ENCODE data around the gene BCORL1.

BCORL1 gene

DNA sequence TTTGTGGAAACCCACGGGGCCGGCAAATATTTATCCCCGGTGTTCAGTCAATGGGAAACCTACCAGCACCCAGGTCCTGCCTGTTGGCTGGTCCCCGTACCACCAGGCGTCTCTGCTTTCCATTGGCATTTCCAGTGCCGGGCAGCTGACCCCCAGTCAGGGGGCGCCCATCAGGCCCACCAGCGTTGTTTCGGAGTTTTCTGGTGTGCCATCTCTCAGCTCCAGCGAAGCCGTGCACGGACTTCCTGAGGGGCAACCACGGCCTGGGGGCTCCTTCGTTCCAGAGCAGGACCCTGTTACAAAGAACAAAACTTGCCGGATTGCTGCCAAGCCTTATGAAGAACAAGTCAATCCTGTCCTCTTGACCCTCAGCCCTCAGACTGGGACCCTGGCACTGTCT is 32.7 kb downstream of the BCORL1 start:
- Histone ChIP-seq H4K20me1 (ENCODE audit: insufficient read depth, low read length) (no peaks in the 10 kb centered on the region), H3K9me3 (ENCODE audit: insufficient read depth, low read length, severe bottlenecking) (no peaks in the 10 kb centered on the region), H3K27ac (ENCODE audit: low read length) (no peak overlapping the region), H3K4me2 (ENCODE audit: insufficient read depth, low read length) (no peak overlapping the region), H3K4me1 (ENCODE audit: insufficient read depth, low read length) (no peaks in the 10 kb centered on the region), H3K27me3 (ENCODE audit: insufficient read depth, low read length, poor library complexity) (no peaks in the 10 kb centered on the region), H3K4me3 (ENCODE audit: low read depth in 1 of 2, low read length in 2 of 2) (no peak overlapping the region), H3K36me3 (ENCODE audit: insufficient read depth, low read length) (peaks cover 32% of the 10 kb centered on the region), H3K9ac (ENCODE audit: low read depth, low read length) (no peak overlapping the region), H2AFZ (ENCODE audit: low read depth, low read length) (no peak overlapping the region), H3K79me2 (ENCODE audit: insufficient read depth, low read length) (no peaks in the 10 kb centered on the region)
- TF ChIP-seq, protein P1, sequence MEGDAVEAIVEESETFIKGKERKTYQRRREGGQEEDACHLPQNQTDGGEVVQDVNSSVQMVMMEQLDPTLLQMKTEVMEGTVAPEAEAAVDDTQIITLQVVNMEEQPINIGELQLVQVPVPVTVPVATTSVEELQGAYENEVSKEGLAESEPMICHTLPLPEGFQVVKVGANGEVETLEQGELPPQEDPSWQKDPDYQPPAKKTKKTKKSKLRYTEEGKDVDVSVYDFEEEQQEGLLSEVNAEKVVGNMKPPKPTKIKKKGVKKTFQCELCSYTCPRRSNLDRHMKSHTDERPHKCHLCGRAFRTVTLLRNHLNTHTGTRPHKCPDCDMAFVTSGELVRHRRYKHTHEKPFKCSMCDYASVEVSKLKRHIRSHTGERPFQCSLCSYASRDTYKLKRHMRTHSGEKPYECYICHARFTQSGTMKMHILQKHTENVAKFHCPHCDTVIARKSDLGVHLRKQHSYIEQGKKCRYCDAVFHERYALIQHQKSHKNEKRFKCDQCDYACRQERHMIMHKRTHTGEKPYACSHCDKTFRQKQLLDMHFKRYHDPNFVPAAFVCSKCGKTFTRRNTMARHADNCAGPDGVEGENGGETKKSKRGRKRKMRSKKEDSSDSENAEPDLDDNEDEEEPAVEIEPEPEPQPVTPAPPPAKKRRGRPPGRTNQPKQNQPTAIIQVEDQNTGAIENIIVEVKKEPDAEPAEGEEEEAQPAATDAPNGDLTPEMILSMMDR (IDR thresholded peaks at IDR 0.05; ENCODE audit: borderline replicate concordance, extremely low read depth, low read length, poor library complexity, severe bottlenecking): no peak
- no peak for TF ChIP-seq EZH2 (IDR thresholded peaks at IDR 0.05; ENCODE audit: borderline replicate concordance, low read depth, low read length, severe bottlenecking)
- DNase-seq (no peak), ATAC-seq (ENCODE audit: insufficient read depth, low read depth) (no peak)

DNA sequence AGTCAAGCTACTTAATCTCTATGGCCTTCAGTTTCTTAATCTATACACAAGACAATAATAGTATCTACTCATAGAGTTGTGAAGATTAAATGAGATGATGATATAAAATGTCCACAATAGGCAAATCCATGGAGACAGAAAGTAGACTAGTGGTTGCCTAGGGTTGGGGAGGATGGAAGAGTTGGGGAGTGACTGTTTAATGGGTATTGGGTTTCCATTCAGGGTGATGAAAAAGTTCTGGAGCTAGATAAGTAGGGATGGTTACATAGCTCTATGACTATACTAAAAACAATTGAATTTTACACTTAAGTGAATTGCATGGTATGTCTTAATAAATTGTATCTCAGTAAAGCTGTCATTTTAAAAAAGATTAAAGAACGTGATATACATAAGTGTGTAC is 35.7 kb downstream of the BCORL1 start:
- no peak overlapping the region for H3K9ac ChIP-seq (ENCODE audit: low read depth, low read length)
- H2AFZ ChIP-seq (ENCODE audit: low read depth, low read length): no peak overlapping the region
- TF ChIP-seq, protein P1 (IDR thresholded peaks at IDR 0.05; ENCODE audit: borderline replicate concordance, extremely low read depth, low read length, poor library complexity, severe bottlenecking): no peak
- TF ChIP-seq EZH2 (IDR thresholded peaks at IDR 0.05; ENCODE audit: borderline replicate concordance, low read depth, low read length, severe bottlenecking): no peak
- ATAC-seq (ENCODE audit: insufficient read depth, low read depth) (no peak), DNase-seq (no peak)
- no peaks in the 10 kb centered on the region for H3K79me2 ChIP-seq (ENCODE audit: insufficient read depth, low read length)
- no peak overlapping the region for H3K27ac ChIP-seq (ENCODE audit: low read length)
- H3K9me3 ChIP-seq (ENCODE audit: insufficient read depth, low read length, severe bottlenecking): no peaks in the 10 kb centered on the region
- H3K27me3 ChIP-seq (ENCODE audit: insufficient read depth, low read length, poor library complexity): no peaks in the 10 kb centered on the region
- no peaks in the 10 kb centered on the region for H3K4me1 ChIP-seq (ENCODE audit: insufficient read depth, low read length)
- H4K20me1 ChIP-seq (ENCODE audit: insufficient read depth, low read length): no peaks in the 10 kb centered on the region
- H3K4me3 ChIP-seq (ENCODE audit: low read depth in 1 of 2, low read length in 2 of 2): no peak overlapping the region
- no peak overlapping the region for H3K4me2 ChIP-seq (ENCODE audit: insufficient read depth, low read length)
- peaks cover 36% of the 10 kb centered on the region for H3K36me3 ChIP-seq (ENCODE audit: insufficient read depth, low read length)

DNA sequence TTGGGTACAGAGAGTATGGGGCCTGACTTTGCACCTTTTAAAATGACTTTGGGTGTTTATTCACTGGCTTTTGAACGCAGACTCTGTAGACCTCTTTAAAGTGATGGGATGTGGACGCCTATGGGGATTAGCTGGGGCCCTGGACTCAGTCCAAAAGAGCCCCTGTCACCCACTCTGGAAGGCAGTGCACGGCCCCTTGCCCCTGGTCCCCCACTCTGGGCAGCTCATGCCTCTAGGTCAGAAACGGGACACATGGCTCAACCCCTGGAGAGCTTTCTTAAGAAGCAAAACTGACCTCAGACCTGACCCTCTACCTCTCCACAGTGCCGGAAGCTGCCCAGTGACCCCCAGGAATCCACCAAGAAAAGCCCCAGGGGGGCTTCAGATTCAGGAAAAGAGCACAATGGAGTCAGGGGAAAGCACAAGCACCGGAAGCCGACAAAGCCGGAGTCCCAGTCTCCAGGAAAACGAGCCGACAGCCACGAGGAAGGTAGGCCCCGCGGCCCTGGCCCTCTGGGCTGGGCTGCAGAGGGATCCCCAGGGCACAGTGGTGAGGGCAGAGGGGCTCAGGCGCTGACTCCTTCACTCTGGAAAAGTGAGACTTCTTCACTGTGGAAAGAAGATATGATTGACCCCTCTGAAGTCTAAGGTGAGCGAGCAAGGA is 38.4 kb downstream of the BCORL1 start:
- Histone ChIP-seq H3K79me2 (ENCODE audit: insufficient read depth, low read length) (no peaks in the 10 kb centered on the region), H3K9me3 (ENCODE audit: insufficient read depth, low read length, severe bottlenecking) (no peaks in the 10 kb centered on the region), H3K4me1 (ENCODE audit: insufficient read depth, low read length) (peaks cover 7% of the 10 kb centered on the region; the same call in 1 of the 2 replicates), H3K36me3 (ENCODE audit: insufficient read depth, low read length) (peaks cover 45% of the 10 kb centered on the region), H3K27me3 (ENCODE audit: insufficient read depth, low read length, poor library complexity) (no peaks in the 10 kb centered on the region), H2AFZ (ENCODE audit: low read depth, low read length) (no peak overlapping the region), H3K4me3 (ENCODE audit: low read depth in 1 of 2, low read length in 2 of 2) (no peak overlapping the region), H3K4me2 (ENCODE audit: insufficient read depth, low read length) (no peak overlapping the region), H4K20me1 (ENCODE audit: insufficient read depth, low read length) (no peaks in the 10 kb centered on the region), H3K27ac (ENCODE audit: low read length) (no peak overlapping the region), H3K9ac (ENCODE audit: low read depth, low read length) (no peak overlapping the region)
- no peak for ATAC-seq (ENCODE audit: insufficient read depth, low read depth)
- TF ChIP-seq, protein P1 (IDR thresholded peaks at IDR 0.05; ENCODE audit: borderline replicate concordance, extremely low read depth, low read length, poor library complexity, severe bottlenecking): no peak
- no peak for TF ChIP-seq EZH2 (IDR thresholded peaks at IDR 0.05; ENCODE audit: borderline replicate concordance, low read depth, low read length, severe bottlenecking)
- DNase-seq: no peak
